HG02623 (cell line): Measurements from ENCODE around the gene SOBP.

Experiments
- ATAC-seq: cut with Tn5 transposase; IDR thresholded peaks from one replicate; pipeline ENCODE4 v1.9.1; 2021; ENCODE audit warnings: moderate library complexity; ENCODE audit not compliant: unreplicated experiment

Gene SOBP

GRCh38 chr6:107677399-107677798 lies 187.5 kb downstream of the SOBP start:
- no peak for ATAC-seq

GRCh38 chr6:107679457-107679856 lies 189.5 kb downstream of the SOBP start:
- ATAC-seq: no peak

GRCh38 chr6:107682721-107683120 lies 192.8 kb downstream of the SOBP start:
- ATAC-seq: no peak

GRCh38 chr6:107683183-107683582 lies 193.3 kb downstream of the SOBP start:
- no peak for ATAC-seq

- no peak for ATAC-seq
Observed at GRCh38 chr6:107684996-107685395, 195.1 kb downstream of the SOBP start.

- no peak for ATAC-seq
Observed at GRCh38 chr6:107689190-107689589, 199.3 kb downstream of the SOBP start.

- no peak for ATAC-seq
Observed at GRCh38 chr6:107689951-107690642, 200.2 kb downstream of the SOBP start.

- ATAC-seq: no peak
Observed at GRCh38 chr6:107690643-107691061, 200.7 kb downstream of the SOBP start.

- ATAC-seq: no peak
Observed at GRCh38 chr6:107691062-107691751, 201.3 kb downstream of the SOBP start.

GRCh38 chr6:107692351-107692750 lies 202.4 kb downstream of the SOBP start:
- ATAC-seq: no peak

- ATAC-seq: no peak
Observed at GRCh38 chr6:107695061-107695720, 205.3 kb downstream of the SOBP start.

GRCh38 chr6:107697682-107698081 lies 207.8 kb downstream of the SOBP start:
- no peak for ATAC-seq

GRCh38 chr6:107698146-107698545 lies 208.2 kb downstream of the SOBP start:
- no peak for ATAC-seq

GRCh38 chr6:107699254-107699653 lies 209.3 kb downstream of the SOBP start:
- ATAC-seq: no peak

GRCh38 chr6:107699697-107700325 lies 209.9 kb downstream of the SOBP start:
- ATAC-seq: no peak

GRCh38 chr6:107703606-107704005 lies 213.7 kb downstream of the SOBP start:
- no peak for ATAC-seq

GRCh38 chr6:107704347-107705013 lies 214.6 kb downstream of the SOBP start:
- ATAC-seq: no peak

- no peak for ATAC-seq
Observed at GRCh38 chr6:107706516-107707115, 216.7 kb downstream of the SOBP start.

GRCh38 chr6:107707346-107708275 lies 217.7 kb downstream of the SOBP start:
- no peak for ATAC-seq

- ATAC-seq: no peak
Observed at GRCh38 chr6:107708435-107708834, 218.5 kb downstream of the SOBP start.
